HEK293 (cell line): ENCODE results near the gene IREB2.
A peak's percentile ranks its signal among the peaks of the same experiment; 100 is the strongest.

ENCODE experiments used
- CTCF ChIA-PET: fragments of 350-600 bp; formaldehyde crosslinking; extraction: SDS; loops from one replicate; lab custom pipeline; 2021; ENCODE audit warnings: antibody characterized with exemption; lab: Yijun Ruan, JAX
- POLR2A ChIA-PET: fragments of 300-600 bp; formaldehyde crosslinking; extraction: SDS; loops from one replicate; lab custom pipeline; 2020; ENCODE audit warnings: antibody characterized with exemption, inconsistent platforms; lab: Yijun Ruan, JAX
- H3K27ac ChIP-seq: fragments of 200-500 bp; sonication (Bioruptor generic); 2 replicates; pipeline ENCODE4 v1.5.1; 2014; ENCODE audit warnings: low read depth, low read length, control low read depth, inconsistent platforms; ENCODE audit errors: extremely low read depth
- H3K36me3 ChIP-seq, 2 experiments: fragments of 200-500 bp in 1 of 2; sonication (Bioruptor generic) in 1 of 2; 1 replicate in 1 of 2; 2 replicates in 1 of 2; pipeline ENCODE4 v1.5.1; 2014 to 2017; ENCODE audit warnings: inconsistent platforms in 2 of 2, low read length in 2 of 2; ENCODE audit not compliant: control insufficient read depth in 2 of 2, insufficient read depth in 1 of 2
- H3K4me1 ChIP-seq: fragments of 200-500 bp; sonication (Bioruptor generic); 2 replicates; pipeline ENCODE4 v1.5.1; 2014; ENCODE audit warnings: mild to moderate bottlenecking, low read length, inconsistent platforms; ENCODE audit not compliant: control insufficient read depth, insufficient read depth
- H3K4me3 ChIP-seq: 2 replicates; pipeline ENCODE4 v1.5.1; 2011; ENCODE audit warnings: low read depth, mild to moderate bottlenecking, control low read depth, low read length, moderate library complexity
- H3K9me3 ChIP-seq: fragments of 200-500 bp; sonication (Bioruptor generic); 2 replicates; pipeline ENCODE4 v1.5.1; 2014; ENCODE audit warnings: low read depth, low read length, inconsistent platforms; ENCODE audit not compliant: control insufficient read depth, insufficient read depth
- IKZF3 ChIP-seq: fragments of 450-650 bp; IDR thresholded peaks from 2 replicates; pipeline ENCODE4 v1.5.0; 2018; ENCODE audit warnings: missing biosample characterization, mild to moderate bottlenecking, missing genetic modification characterization, moderate library complexity
- WT1 ChIP-seq: fragments of 450-650 bp; formaldehyde crosslinking; IDR thresholded peaks from 2 replicates; pipeline ENCODE4 v1.5.1; 2016; ENCODE audit warnings: missing biosample characterization, missing genetic modification characterization
- ZNF174 ChIP-seq: fragments of 450-650 bp; formaldehyde crosslinking; IDR thresholded peaks from 2 replicates; pipeline ENCODE4 v1.5.0; 2017; ENCODE audit warnings: missing biosample characterization, mild to moderate bottlenecking, missing genetic modification characterization
- ZNF302 ChIP-seq: fragments of 450-650 bp; formaldehyde crosslinking; IDR thresholded peaks from 2 replicates; pipeline ENCODE4 v1.5.1; 2016; ENCODE audit warnings: missing biosample characterization, missing genetic modification characterization, low read depth
- ZNF366 ChIP-seq: fragments of 450-650 bp; formaldehyde crosslinking; conservative IDR thresholded peaks from 2 replicates; pipeline ENCODE4 v1.5.1; 2016; ENCODE audit warnings: missing biosample characterization, missing genetic modification characterization
- ZNF394 ChIP-seq: fragments of 450-650 bp; formaldehyde crosslinking; IDR thresholded peaks from 2 replicates; pipeline ENCODE4 v1.5.1; 2016; ENCODE audit warnings: missing biosample characterization, missing genetic modification characterization, mild to moderate bottlenecking, moderate library complexity, borderline replicate concordance
- ZNF654 ChIP-seq: fragments of 450-650 bp; formaldehyde crosslinking; IDR thresholded peaks from 2 replicates; pipeline ENCODE4 v1.5.1; 2016; ENCODE audit warnings: low read depth, missing biosample characterization, missing genetic modification characterization
- ZNF768 ChIP-seq: fragments of 450-650 bp; formaldehyde crosslinking; IDR thresholded peaks from 2 replicates; pipeline ENCODE4 v1.5.1; 2018; ENCODE audit warnings: missing biosample characterization, mild to moderate bottlenecking, missing genetic modification characterization
- TF ChIP-seq, protein P1 (sequence below): fragments of 450-650 bp; formaldehyde crosslinking; IDR thresholded peaks from 2 replicates; pipeline ENCODE4 v1.5.1; 2017; ENCODE audit warnings: missing biosample characterization, missing genetic modification characterization
- TF ChIP-seq, protein P2 (sequence below): fragments of 450-650 bp; formaldehyde crosslinking; IDR thresholded peaks from 2 replicates; pipeline ENCODE4 v1.5.1; 2016; ENCODE audit warnings: missing biosample characterization, missing genetic modification characterization, low read depth
- TF ChIP-seq, protein P3 (sequence below): fragments of 450-650 bp; formaldehyde crosslinking; IDR thresholded peaks from 2 replicates; pipeline ENCODE4 v1.5.1; 2016; ENCODE audit warnings: missing biosample characterization, missing genetic modification characterization
- TF ChIP-seq, protein P4 (sequence below): fragments of 450-650 bp; formaldehyde crosslinking; IDR thresholded peaks from 2 replicates; pipeline ENCODE4 v1.5.1; 2016; ENCODE audit warnings: missing biosample characterization, missing genetic modification characterization
- TF ChIP-seq, protein P5 (sequence below): fragments of 450-650 bp; formaldehyde crosslinking; IDR thresholded peaks from 2 replicates; pipeline ENCODE4 v1.5.1; 2016; ENCODE audit warnings: missing biosample characterization, missing genetic modification characterization

Gene IREB2

DNA sequence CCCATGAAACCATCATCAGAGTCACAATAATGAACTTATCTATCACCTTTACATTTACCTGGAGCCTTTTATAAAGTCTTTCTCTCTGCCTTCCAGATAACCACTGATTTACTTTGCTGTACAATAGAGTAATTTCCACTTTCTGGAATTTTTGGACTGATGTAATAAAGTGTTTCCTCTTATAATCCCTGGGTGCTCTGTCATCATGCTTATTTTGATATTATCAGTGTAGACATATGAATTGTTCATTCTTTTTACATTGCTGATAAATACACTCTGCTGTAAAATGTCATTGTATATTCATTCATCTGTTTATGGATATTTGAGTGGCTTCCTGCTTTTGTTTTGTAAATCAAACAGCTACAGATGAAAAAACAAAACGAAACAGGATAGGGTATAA lies 27.0 kb upstream of the IREB2 start:
- Histone ChIP-seq H3K4me1 (peaks cover 12% of the 10 kb centered on the region), H3K36me3 (no peaks in the 10 kb centered on the region), H3K4me3 (no peak overlapping the region), H3K9me3 (no peaks in the 10 kb centered on the region), H3K27ac (no peak overlapping the region)
- CTCF ChIA-PET = interaction anchor here (0.7 to 7.0 kb wide), 4 partner anchors 11 to 102 kb away, joined by 3 to 48 read pairs (median 4); no protein-coding TSS in a partner anchor
- POLR2A ChIA-PET = interaction anchor here (1.5 kb wide), 1 partner anchor 26 kb away, joined by 7 read pairs; the partner anchor contains the start of gene IREB2
- TF ChIP-seq, protein P1, sequence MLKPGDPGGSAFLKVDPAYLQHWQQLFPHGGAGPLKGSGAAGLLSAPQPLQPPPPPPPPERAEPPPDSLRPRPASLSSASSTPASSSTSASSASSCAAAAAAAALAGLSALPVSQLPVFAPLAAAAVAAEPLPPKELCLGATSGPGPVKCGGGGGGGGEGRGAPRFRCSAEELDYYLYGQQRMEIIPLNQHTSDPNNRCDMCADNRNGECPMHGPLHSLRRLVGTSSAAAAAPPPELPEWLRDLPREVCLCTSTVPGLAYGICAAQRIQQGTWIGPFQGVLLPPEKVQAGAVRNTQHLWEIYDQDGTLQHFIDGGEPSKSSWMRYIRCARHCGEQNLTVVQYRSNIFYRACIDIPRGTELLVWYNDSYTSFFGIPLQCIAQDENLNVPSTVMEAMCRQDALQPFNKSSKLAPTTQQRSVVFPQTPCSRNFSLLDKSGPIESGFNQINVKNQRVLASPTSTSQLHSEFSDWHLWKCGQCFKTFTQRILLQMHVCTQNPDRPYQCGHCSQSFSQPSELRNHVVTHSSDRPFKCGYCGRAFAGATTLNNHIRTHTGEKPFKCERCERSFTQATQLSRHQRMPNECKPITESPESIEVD (tag by site-specific recombination) = peak; percentile 71
- no peak for TF ChIP-seq ZNF768 (tag by site-specific recombination)
- TF ChIP-seq, protein P2, sequence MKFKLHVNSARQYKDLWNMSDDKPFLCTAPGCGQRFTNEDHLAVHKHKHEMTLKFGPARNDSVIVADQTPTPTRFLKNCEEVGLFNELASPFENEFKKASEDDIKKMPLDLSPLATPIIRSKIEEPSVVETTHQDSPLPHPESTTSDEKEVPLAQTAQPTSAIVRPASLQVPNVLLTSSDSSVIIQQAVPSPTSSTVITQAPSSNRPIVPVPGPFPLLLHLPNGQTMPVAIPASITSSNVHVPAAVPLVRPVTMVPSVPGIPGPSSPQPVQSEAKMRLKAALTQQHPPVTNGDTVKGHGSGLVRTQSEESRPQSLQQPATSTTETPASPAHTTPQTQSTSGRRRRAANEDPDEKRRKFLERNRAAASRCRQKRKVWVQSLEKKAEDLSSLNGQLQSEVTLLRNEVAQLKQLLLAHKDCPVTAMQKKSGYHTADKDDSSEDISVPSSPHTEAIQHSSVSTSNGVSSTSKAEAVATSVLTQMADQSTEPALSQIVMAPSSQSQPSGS (tag by site-specific recombination) = 0 out of 2 replicates have a peak, but pooled peaks have one; percentile 13

DNA sequence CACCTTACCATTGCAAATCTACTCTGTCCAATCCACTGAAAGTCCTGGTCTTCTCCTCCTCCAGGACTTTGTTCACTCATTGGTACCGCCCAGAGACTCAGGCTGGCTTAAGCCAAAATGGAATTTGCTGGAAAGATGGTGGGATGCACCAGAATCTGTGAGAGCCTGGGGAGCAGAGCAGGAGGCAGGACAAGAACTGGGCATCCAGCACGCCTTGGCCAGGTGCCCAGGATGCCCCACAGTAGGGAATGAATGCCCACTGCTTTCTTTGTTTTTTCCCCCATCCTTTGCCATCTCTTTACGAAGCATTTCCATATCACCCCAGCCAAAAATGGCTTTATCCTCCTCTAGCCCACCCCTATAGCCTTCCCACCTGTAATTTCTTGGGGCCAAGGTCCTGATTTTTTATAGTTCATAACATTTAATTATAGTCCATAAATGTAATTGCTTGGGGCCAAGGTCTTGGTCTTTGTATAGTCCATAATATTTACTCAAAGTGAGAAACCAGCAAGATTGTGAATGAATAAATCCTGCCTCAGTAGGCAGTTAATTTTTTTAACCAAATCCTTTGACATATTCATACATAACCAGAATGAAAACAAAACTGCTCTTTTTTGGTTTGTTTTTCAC lies 23.3 kb upstream of the IREB2 start:
- no peaks in the 10 kb centered on the region for H3K36me3 ChIP-seq
- CTCF ChIA-PET = interaction anchor here (0.6 to 10.5 kb wide), 10 partner anchors 8 to 296 kb away, joined by 3 to 176 read pairs (median 4); partner anchors contain the start of gene IREB2
- POLR2A ChIA-PET = no interaction called here
- H3K4me3 ChIP-seq = no peak overlapping the region
- no peak for TF ChIP-seq ZNF394 (tag by site-specific recombination)
- TF ChIP-seq, protein P3, sequence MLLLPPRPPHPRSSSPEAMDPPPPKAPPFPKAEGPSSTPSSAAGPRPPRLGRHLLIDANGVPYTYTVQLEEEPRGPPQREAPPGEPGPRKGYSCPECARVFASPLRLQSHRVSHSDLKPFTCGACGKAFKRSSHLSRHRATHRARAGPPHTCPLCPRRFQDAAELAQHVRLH (tag by site-specific recombination) = no peak
- no peak for TF ChIP-seq ZNF302 (tag by site-specific recombination)
- H3K27ac ChIP-seq = no peak overlapping the region
- no peaks in the 10 kb centered on the region for H3K9me3 ChIP-seq
- peaks cover 12% of the 10 kb centered on the region for H3K4me1 ChIP-seq

DNA sequence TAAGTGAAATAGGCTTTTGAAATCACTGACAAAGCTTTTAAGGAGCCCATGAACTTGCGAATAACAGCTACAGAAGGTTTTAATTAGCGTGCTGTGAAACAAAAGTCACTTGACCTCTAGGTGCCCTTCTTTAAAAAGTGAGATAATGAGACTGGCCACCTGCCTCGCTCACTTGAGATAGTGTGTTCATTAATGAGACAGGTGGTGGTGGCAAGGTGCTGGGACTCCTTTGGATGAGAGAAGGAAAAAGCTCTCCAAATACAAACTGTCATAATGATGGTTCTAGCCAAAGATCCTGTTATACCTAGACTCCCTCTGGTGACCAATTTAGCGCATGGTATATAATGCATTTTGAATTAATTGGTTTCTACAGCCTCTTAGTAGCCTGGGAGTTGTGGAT lies 22.7 kb upstream of the IREB2 start:
- CTCF ChIA-PET = interaction anchor here (0.6 to 10.5 kb wide), 11 partner anchors 9 to 295 kb away, joined by 3 to 176 read pairs (median 3); no protein-coding TSS in a partner anchor
- no peak overlapping the region for H3K4me3 ChIP-seq
- POLR2A ChIA-PET = interaction anchor here (2.0 kb wide), 1 partner anchor 17 kb away, joined by 5 read pairs; no protein-coding TSS in a partner anchor
- no peaks in the 10 kb centered on the region for H3K9me3 ChIP-seq
- H3K27ac ChIP-seq = no peak overlapping the region
- H3K4me1 ChIP-seq = peaks cover 12% of the 10 kb centered on the region
- TF ChIP-seq ZNF174 (tag by site-specific recombination) (no peak), IKZF3 (0 out of 2 replicates have a peak, but pooled peaks have one; percentile 36), ZNF654 (tag by site-specific recombination) (peak; percentile 61), WT1 (peak; percentile 22; the same call in 1 of the 2 replicates), ZNF366 (tag by site-specific recombination) (no peak)
- TF ChIP-seq, protein P4, sequence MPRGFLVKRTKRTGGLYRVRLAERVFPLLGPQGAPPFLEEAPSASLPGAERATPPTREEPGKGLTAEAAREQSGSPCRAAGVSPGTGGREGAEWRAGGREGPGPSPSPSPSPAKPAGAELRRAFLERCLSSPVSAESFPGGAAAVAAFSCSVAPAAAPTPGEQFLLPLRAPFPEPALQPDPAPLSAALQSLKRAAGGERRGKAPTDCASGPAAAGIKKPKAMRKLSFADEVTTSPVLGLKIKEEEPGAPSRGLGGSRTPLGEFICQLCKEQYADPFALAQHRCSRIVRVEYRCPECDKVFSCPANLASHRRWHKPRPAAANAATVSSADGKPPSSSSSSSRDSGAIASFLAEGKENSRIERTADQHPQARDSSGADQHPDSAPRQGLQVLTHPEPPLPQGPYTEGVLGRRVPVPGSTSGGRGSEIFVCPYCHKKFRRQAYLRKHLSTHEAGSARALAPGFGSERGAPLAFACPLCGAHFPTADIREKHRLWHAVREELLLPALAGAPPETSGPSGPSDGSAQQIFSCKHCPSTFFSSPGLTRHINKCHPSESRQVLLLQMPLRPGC (tag by site-specific recombination) = no peak
- TF ChIP-seq, protein P5, sequence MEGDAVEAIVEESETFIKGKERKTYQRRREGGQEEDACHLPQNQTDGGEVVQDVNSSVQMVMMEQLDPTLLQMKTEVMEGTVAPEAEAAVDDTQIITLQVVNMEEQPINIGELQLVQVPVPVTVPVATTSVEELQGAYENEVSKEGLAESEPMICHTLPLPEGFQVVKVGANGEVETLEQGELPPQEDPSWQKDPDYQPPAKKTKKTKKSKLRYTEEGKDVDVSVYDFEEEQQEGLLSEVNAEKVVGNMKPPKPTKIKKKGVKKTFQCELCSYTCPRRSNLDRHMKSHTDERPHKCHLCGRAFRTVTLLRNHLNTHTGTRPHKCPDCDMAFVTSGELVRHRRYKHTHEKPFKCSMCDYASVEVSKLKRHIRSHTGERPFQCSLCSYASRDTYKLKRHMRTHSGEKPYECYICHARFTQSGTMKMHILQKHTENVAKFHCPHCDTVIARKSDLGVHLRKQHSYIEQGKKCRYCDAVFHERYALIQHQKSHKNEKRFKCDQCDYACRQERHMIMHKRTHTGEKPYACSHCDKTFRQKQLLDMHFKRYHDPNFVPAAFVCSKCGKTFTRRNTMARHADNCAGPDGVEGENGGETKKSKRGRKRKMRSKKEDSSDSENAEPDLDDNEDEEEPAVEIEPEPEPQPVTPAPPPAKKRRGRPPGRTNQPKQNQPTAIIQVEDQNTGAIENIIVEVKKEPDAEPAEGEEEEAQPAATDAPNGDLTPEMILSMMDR (tag by site-specific recombination) = 0 out of 2 replicates have a peak, but pooled peaks have one; percentile 40
- TF ChIP-seq, protein P1 (tag by site-specific recombination) = peak; percentile 72
- TF ChIP-seq, all 188 proteins: peak for 5
- H3K36me3 ChIP-seq = no peaks in the 10 kb centered on the region
